Measurements from ENCODE around the gene DAZAP2.
"Not testable (repeated sequence)": the region's sequence is repeated elsewhere in the genome, so short reads cannot be mapped to it uniquely, and the experiment has no call there.

DAZAP2 gene

GRCh38 chr12:51217133-51217967 lies 21.3 kb upstream of the DAZAP2 start:
- Histone ChIP-seq H3K4me3 (ENCODE audit: low read depth in 1 of 2, low read length in 2 of 2) (peak overlapping the region; percentile 93), H3K9ac (ENCODE audit: low read depth in 1 of 2, low read length in 2 of 2) (peak overlapping the region; percentile 54 to 85), H3K9me3 (ENCODE audit: control insufficient read depth in 1 of 2, low read length in 2 of 2) (no peaks in the 10 kb centered on the region), H3K36me3 (ENCODE audit: control insufficient read depth in 1 of 2, insufficient read depth in 2 of 2, low read length in 2 of 2) (no peaks in the 10 kb centered on the region), H3K27ac (ENCODE audit: low read depth, low read length) (peak overlapping the region; percentile 79), H3K27me3 (ENCODE audit: control insufficient read depth in 1 of 2, insufficient read depth in 2 of 2, low read length in 2 of 2) (no peaks in the 10 kb centered on the region), H3K4me1 (ENCODE audit: control insufficient read depth in 1 of 2, insufficient read depth in 2 of 2, low read length in 2 of 2) (peaks cover 14 to 17% of the 10 kb centered on the region in 2 donors)

- Histone ChIP-seq H3K27me3 (ENCODE audit: control insufficient read depth in 1 of 2, insufficient read depth in 2 of 2, low read length in 2 of 2) (no peaks in the 10 kb centered on the region), H3K9ac (ENCODE audit: low read depth in 1 of 2, low read length in 2 of 2) (peak within 1 kb of the TSS; percentile 85 to 91), H3K27ac (ENCODE audit: low read depth, low read length) (peak within 1 kb of the TSS; percentile 79), H3K4me3 (ENCODE audit: low read depth in 1 of 2, low read length in 2 of 2) (peak within 1 kb of the TSS; percentile 93), H3K9me3 (ENCODE audit: control insufficient read depth in 1 of 2, low read length in 2 of 2) (no peaks in the 10 kb centered on the region), H3K36me3 (ENCODE audit: control insufficient read depth in 1 of 2, insufficient read depth in 2 of 2, low read length in 2 of 2) (no peaks in the 10 kb centered on the region), H3K4me1 (ENCODE audit: control insufficient read depth in 1 of 2, insufficient read depth in 2 of 2, low read length in 2 of 2) (peaks cover 14 to 21% of the 10 kb centered on the region in 2 donors)
These were observed 20.5 kb upstream of the DAZAP2 start, which contains the start of gene POU6F1 for GRCh38 chr12:51217968-51218606. Gene POU6F1, minus strand, starts transcription at chr12:51218062. Its CDS starts 11,226 bp downstream, at chr12:51206836.

- H3K9ac ChIP-seq (ENCODE audit: low read depth in 1 of 2, low read length in 2 of 2), result peak overlapping the region; percentile 85 to 91
- no peaks in the 10 kb centered on the region for H3K36me3 ChIP-seq (ENCODE audit: control insufficient read depth in 1 of 2, insufficient read depth in 2 of 2, low read length in 2 of 2)
- H3K27ac ChIP-seq (ENCODE audit: low read depth, low read length), result peak overlapping the region; percentile 79
- H3K9me3 ChIP-seq (ENCODE audit: control insufficient read depth in 1 of 2, low read length in 2 of 2), result no peaks in the 10 kb centered on the region
- H3K4me1 ChIP-seq (ENCODE audit: control insufficient read depth in 1 of 2, insufficient read depth in 2 of 2, low read length in 2 of 2), result peaks cover 14 to 21% of the 10 kb centered on the region in 2 donors
- no peaks in the 10 kb centered on the region for H3K27me3 ChIP-seq (ENCODE audit: control insufficient read depth in 1 of 2, insufficient read depth in 2 of 2, low read length in 2 of 2)
- H3K4me3 ChIP-seq (ENCODE audit: low read depth in 1 of 2, low read length in 2 of 2), result peak overlapping the region; percentile 93
These were observed 19.9 kb upstream of the DAZAP2 start for GRCh38 chr12:51218607-51219161.

- Histone ChIP-seq H3K27ac (ENCODE audit: low read depth, low read length) (no peak overlapping the region), H3K36me3 (ENCODE audit: control insufficient read depth in 1 of 2, insufficient read depth in 2 of 2, low read length in 2 of 2) (no peaks in the 10 kb centered on the region), H3K27me3 (ENCODE audit: control insufficient read depth in 1 of 2, insufficient read depth in 2 of 2, low read length in 2 of 2) (no peaks in the 10 kb centered on the region), H3K9me3 (ENCODE audit: control insufficient read depth in 1 of 2, low read length in 2 of 2) (no peaks in the 10 kb centered on the region), H3K4me3 (ENCODE audit: low read depth in 1 of 2, low read length in 2 of 2) (peak overlapping the region in 1 of 2 donors; percentile 93), H3K9ac (ENCODE audit: low read depth in 1 of 2, low read length in 2 of 2) (peak overlapping the region in 1 of 2 donors; percentile 18), H3K4me1 (ENCODE audit: control insufficient read depth in 1 of 2, insufficient read depth in 2 of 2, low read length in 2 of 2) (peaks cover 14 to 21% of the 10 kb centered on the region in 2 donors)
These were observed 19.3 kb upstream of the DAZAP2 start for GRCh38 chr12:51219322-51219721.

DNA sequence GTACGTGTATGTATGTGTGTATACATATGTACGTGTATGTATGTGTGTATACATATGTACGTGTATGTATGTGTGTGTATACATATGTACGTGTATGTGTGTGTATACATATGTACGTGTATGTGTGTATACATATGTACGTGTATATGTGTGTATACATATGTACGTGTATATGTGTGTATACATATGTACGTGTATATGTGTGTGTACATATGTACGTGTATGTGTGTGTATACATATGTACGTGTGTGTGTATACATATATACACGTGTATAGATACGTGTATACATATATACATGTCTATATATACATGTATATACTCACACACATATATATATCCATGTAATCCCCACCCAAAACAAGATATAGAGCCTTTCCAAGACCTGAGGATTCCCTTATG lies 18.8 kb upstream of the DAZAP2 start:
- H3K4me1 ChIP-seq (ENCODE audit: control insufficient read depth in 1 of 2, insufficient read depth in 2 of 2, low read length in 2 of 2), result peaks cover 14 to 21% of the 10 kb centered on the region in 2 donors
- H3K27me3 ChIP-seq (ENCODE audit: control insufficient read depth in 1 of 2, insufficient read depth in 2 of 2, low read length in 2 of 2); H3K9me3 ChIP-seq (ENCODE audit: control insufficient read depth in 1 of 2, low read length in 2 of 2); H3K9ac ChIP-seq (ENCODE audit: low read depth in 1 of 2, low read length in 2 of 2); H3K27ac ChIP-seq (ENCODE audit: low read depth, low read length); H3K36me3 ChIP-seq (ENCODE audit: control insufficient read depth in 1 of 2, insufficient read depth in 2 of 2, low read length in 2 of 2); H3K4me3 ChIP-seq (ENCODE audit: low read depth in 1 of 2, low read length in 2 of 2): not testable (repeated sequence)

- Histone ChIP-seq H3K27me3 (ENCODE audit: control insufficient read depth in 1 of 2, insufficient read depth in 2 of 2, low read length in 2 of 2) (no peaks in the 10 kb centered on the region), H3K9ac (ENCODE audit: low read depth in 1 of 2, low read length in 2 of 2) (no peak overlapping the region), H3K9me3 (ENCODE audit: control insufficient read depth in 1 of 2, low read length in 2 of 2) (no peaks in the 10 kb centered on the region), H3K27ac (ENCODE audit: low read depth, low read length) (no peak overlapping the region), H3K4me1 (ENCODE audit: control insufficient read depth in 1 of 2, insufficient read depth in 2 of 2, low read length in 2 of 2) (peaks cover 14 to 21% of the 10 kb centered on the region in 2 donors), H3K36me3 (ENCODE audit: control insufficient read depth in 1 of 2, insufficient read depth in 2 of 2, low read length in 2 of 2) (no peaks in the 10 kb centered on the region), H3K4me3 (ENCODE audit: low read depth in 1 of 2, low read length in 2 of 2) (no peak overlapping the region)
These were observed 16.2 kb upstream of the DAZAP2 start for GRCh38 chr12:51222461-51222860.

DNA sequence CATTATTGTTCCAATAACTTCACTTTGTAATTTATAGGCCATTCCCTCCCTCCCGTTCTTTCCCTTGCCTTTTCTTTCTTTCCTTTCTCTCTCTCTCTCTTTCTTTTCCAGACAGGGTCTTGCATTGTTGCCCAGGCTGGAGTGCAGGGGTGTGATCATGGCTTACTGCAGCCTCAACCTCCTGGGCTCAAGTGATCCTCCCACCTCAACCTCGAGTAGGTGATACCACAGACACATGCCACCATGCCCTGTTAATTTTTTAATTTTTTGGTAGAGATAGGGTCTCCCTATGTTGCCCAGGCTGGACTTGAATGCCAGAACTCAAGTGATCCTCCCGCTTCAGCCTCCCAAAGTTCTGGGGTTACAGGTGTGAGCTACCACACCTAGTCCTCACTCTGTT lies 14.0 kb upstream of the DAZAP2 start:
- peaks cover under 1 to 7% of the 10 kb centered on the region in 2 donors for H3K4me1 ChIP-seq (ENCODE audit: control insufficient read depth in 1 of 2, insufficient read depth in 2 of 2, low read length in 2 of 2)
- no peaks in the 10 kb centered on the region for H3K27me3 ChIP-seq (ENCODE audit: control insufficient read depth in 1 of 2, insufficient read depth in 2 of 2, low read length in 2 of 2)
- H3K4me3 ChIP-seq (ENCODE audit: low read depth in 1 of 2, low read length in 2 of 2), result no peak overlapping the region
- H3K36me3 ChIP-seq (ENCODE audit: control insufficient read depth in 1 of 2, insufficient read depth in 2 of 2, low read length in 2 of 2), result no peaks in the 10 kb centered on the region
- H3K9ac ChIP-seq (ENCODE audit: low read depth in 1 of 2, low read length in 2 of 2), result no peak overlapping the region
- H3K27ac ChIP-seq (ENCODE audit: low read depth, low read length), result no peak overlapping the region
- H3K9me3 ChIP-seq (ENCODE audit: control insufficient read depth in 1 of 2, low read length in 2 of 2), result no peaks in the 10 kb centered on the region

GRCh38 chr12:51225234-51225633 lies 13.4 kb upstream of the DAZAP2 start:
- no peak overlapping the region for H3K4me3 ChIP-seq (ENCODE audit: low read depth in 1 of 2, low read length in 2 of 2)
- H3K9ac ChIP-seq (ENCODE audit: low read depth in 1 of 2, low read length in 2 of 2), result no peak overlapping the region
- H3K4me1 ChIP-seq (ENCODE audit: control insufficient read depth in 1 of 2, insufficient read depth in 2 of 2, low read length in 2 of 2), result peaks cover 0 to 5% of the 10 kb centered on the region in 2 donors

GRCh38 chr12:51225771-51226170 lies 12.9 kb upstream of the DAZAP2 start:
- H3K36me3 ChIP-seq (ENCODE audit: control insufficient read depth in 1 of 2, insufficient read depth in 2 of 2, low read length in 2 of 2), result no peaks in the 10 kb centered on the region
- no peak overlapping the region for H3K27ac ChIP-seq (ENCODE audit: low read depth, low read length)
- peaks cover 0 to 5% of the 10 kb centered on the region in 2 donors for H3K4me1 ChIP-seq (ENCODE audit: control insufficient read depth in 1 of 2, insufficient read depth in 2 of 2, low read length in 2 of 2)
- no peaks in the 10 kb centered on the region for H3K9me3 ChIP-seq (ENCODE audit: control insufficient read depth in 1 of 2, low read length in 2 of 2)
- H3K4me3 ChIP-seq (ENCODE audit: low read depth in 1 of 2, low read length in 2 of 2), result no peak overlapping the region
- H3K27me3 ChIP-seq (ENCODE audit: control insufficient read depth in 1 of 2, insufficient read depth in 2 of 2, low read length in 2 of 2), result no peaks in the 10 kb centered on the region
- H3K9ac ChIP-seq (ENCODE audit: low read depth in 1 of 2, low read length in 2 of 2), result no peak overlapping the region

More at GRCh38 chr12:51225234-51225633, 13.4 kb upstream of the DAZAP2 start:
- Histone ChIP-seq H3K27me3 (ENCODE audit: control insufficient read depth in 1 of 2, insufficient read depth in 2 of 2, low read length in 2 of 2) (no peaks in the 10 kb centered on the region), H3K36me3 (ENCODE audit: control insufficient read depth in 1 of 2, insufficient read depth in 2 of 2, low read length in 2 of 2) (no peaks in the 10 kb centered on the region), H3K9me3 (ENCODE audit: control insufficient read depth in 1 of 2, low read length in 2 of 2) (no peaks in the 10 kb centered on the region), H3K27ac (ENCODE audit: low read depth, low read length) (no peak overlapping the region)

GRCh38 chr12:51227112-51227511 lies 11.5 kb upstream of the DAZAP2 start:
- not testable (repeated sequence) for H3K4me3 ChIP-seq (ENCODE audit: low read depth in 1 of 2, low read length in 2 of 2); H3K9me3 ChIP-seq (ENCODE audit: control insufficient read depth in 1 of 2, low read length in 2 of 2); H3K27ac ChIP-seq (ENCODE audit: low read depth, low read length); H3K4me1 ChIP-seq (ENCODE audit: control insufficient read depth in 1 of 2, insufficient read depth in 2 of 2, low read length in 2 of 2); H3K36me3 ChIP-seq (ENCODE audit: control insufficient read depth in 1 of 2, insufficient read depth in 2 of 2, low read length in 2 of 2); H3K27me3 ChIP-seq (ENCODE audit: control insufficient read depth in 1 of 2, insufficient read depth in 2 of 2, low read length in 2 of 2); H3K9ac ChIP-seq (ENCODE audit: low read depth in 1 of 2, low read length in 2 of 2)

All from duodenal mucosa (tissue), 2 donors.